OCI-LY3 (cell line): Measurements from ENCODE around the gene MROH9.

ENCODE experiments used
- CTCF ChIP-seq: fragments of 200-600, 300-600 bp; sonication (generic); IDR thresholded peaks from 2 replicates; pipeline ENCODE4 v1.5.1; 2014; ENCODE audit warnings: antibody characterized with exemption, low read length, low read depth
- EZH2phosphoT487 ChIP-seq: fragments of 200-600 bp; shearing (Covaris generic); IDR thresholded peaks from 2 replicates; pipeline ENCODE4 v1.6.1; 2018; ENCODE audit warnings: antibody characterized with exemption, mixed run types, low read depth

DNA sequence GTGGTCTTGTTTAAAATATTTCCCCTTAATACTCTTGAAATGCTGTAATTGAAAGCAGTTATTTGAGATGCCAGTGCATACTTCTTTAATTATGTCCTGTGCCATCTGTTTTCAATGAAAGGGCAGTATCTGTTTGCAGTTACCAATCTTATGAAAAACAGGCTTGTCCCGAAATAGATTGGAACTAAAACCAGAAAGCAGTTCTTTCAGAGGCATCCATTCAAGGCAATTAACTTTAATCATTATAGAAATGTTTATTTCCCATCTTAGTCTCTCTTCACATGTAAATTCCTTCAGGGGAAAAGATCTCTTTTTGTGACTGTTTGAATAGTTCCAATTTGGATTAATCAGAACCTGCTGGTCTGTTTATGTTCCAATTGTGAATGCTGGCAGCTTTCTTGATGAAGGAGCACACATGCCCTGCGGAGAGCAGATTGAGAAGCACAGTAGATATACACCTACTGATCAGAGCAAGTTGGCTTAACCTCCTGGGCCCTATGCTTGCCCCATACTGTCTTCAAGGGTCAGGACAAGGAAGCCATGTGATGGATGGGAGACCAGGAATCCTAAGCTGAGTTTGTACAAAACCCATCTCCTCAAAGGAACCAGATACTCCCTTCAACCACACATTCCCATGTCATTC, 41.6 kb upstream of the MROH9 start:
- TF ChIP-seq CTCF = no peak
- no peak for TF ChIP-seq EZH2phosphoT487
